ENCODE results near the gene TMTC1. TPM values are rescaled to one million over a fixed set of nuclear protein-coding genes. Genes with fewer than 3 reads are reported as not detected.

The TMTC1 gene
- total and polyA plus RNA-seq, 10 donors, result 3.4 to 210 (median 137) TPM

DNA sequence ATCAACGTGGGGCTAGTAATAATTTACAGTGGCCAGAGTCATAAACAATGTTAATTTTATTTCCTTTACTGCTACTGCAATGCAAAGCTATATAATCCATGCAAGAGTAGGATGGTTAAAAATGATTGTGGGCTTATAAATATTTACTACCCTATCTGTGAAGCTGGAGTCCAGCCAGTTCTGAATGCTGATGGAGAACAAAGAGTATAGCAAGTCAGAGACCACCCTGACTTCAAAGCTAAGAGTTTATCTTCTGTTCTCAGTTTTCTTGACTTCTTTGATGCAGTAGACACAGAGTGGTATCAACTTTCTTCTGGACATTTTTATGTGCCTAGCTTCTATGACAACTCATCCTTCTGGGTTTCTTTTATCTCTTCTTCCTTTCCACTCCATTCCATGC, 252.3 kb downstream of the TMTC1 start:
- H3K4me3 ChIP-seq, result no peak overlapping the region
- WGBS, 5 donors, result 58 to 70% (median 61%) methylated on average over 1 of the region's 1 CpG
- no peak overlapping the region for H3K27ac ChIP-seq
- intact Hi-C loops (cut with DNase I; ENCODE audit: low total_unique reads), result loop anchor here (10.0 kb wide), 1 partner anchor 1283 kb away; no protein-coding TSS in a partner anchor
- no peaks in the 10 kb centered on the region for H3K9me3 ChIP-seq
- peaks cover 0 to 8% (median 0%) of the 10 kb centered on the region in 7 donors for H3K27me3 ChIP-seq (replicated peaks in 1 of 7)
- peaks cover 0 to 15% (median 0%) of the 10 kb centered on the region in 6 donors for H3K4me1 ChIP-seq
- H3K36me3 ChIP-seq, result no peaks in the 10 kb centered on the region
- DNase-seq, result no peak
- TF ChIP-seq, protein P1, sequence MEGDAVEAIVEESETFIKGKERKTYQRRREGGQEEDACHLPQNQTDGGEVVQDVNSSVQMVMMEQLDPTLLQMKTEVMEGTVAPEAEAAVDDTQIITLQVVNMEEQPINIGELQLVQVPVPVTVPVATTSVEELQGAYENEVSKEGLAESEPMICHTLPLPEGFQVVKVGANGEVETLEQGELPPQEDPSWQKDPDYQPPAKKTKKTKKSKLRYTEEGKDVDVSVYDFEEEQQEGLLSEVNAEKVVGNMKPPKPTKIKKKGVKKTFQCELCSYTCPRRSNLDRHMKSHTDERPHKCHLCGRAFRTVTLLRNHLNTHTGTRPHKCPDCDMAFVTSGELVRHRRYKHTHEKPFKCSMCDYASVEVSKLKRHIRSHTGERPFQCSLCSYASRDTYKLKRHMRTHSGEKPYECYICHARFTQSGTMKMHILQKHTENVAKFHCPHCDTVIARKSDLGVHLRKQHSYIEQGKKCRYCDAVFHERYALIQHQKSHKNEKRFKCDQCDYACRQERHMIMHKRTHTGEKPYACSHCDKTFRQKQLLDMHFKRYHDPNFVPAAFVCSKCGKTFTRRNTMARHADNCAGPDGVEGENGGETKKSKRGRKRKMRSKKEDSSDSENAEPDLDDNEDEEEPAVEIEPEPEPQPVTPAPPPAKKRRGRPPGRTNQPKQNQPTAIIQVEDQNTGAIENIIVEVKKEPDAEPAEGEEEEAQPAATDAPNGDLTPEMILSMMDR (IDR thresholded peaks at IDR 0.05 in 8 of 11, conservative IDR thresholded peaks at IDR 0.05 in 3 of 11), result no peak
- TF ChIP-seq POLR2A (IDR thresholded peaks at IDR 0.05) (no peak), POLR2AphosphoS5 (IDR thresholded peaks at IDR 0.05) (no peak)

GRCh38 chr12:29530436-29530835, 253.3 kb downstream of the TMTC1 start:
- DNase-seq, result no peak
- peaks cover 0 to 15% (median 0%) of the 10 kb centered on the region in 6 donors for H3K4me1 ChIP-seq
- peaks cover 0 to 8% (median 0%) of the 10 kb centered on the region in 7 donors for H3K27me3 ChIP-seq (replicated peaks in 1 of 7)
- 70 to 94% (median 82%) methylated on average over 4 of the region's 4 CpGs for WGBS, 5 donors
- no peak overlapping the region for H3K4me3 ChIP-seq
- no peaks in the 10 kb centered on the region for H3K36me3 ChIP-seq
- peak overlapping the region in 3 of 8 donors; percentile 1 to 40 (median 16) for H3K27ac ChIP-seq
- intact Hi-C loops (cut with DNase I; ENCODE audit: low total_unique reads), result loop anchor here (10.0 kb wide), 1 partner anchor 1284 kb away; no protein-coding TSS in a partner anchor
- TF ChIP-seq, protein P1 (IDR thresholded peaks at IDR 0.05 in 8 of 11, conservative IDR thresholded peaks at IDR 0.05 in 3 of 11), result no peak
- peak in 1 of 3 donors; percentile 13 for TF ChIP-seq POLR2AphosphoS5 (IDR thresholded peaks at IDR 0.05)
- no peaks in the 10 kb centered on the region for H3K9me3 ChIP-seq

- no peaks in the 10 kb centered on the region for H3K36me3 ChIP-seq
- peaks cover 0 to 15% (median 0%) of the 10 kb centered on the region in 6 donors for H3K4me1 ChIP-seq
- no peak for DNase-seq
- 52 to 77% (median 69%) methylated on average over 4 of the region's 4 CpGs for WGBS, 5 donors
- no peak overlapping the region for H3K4me3 ChIP-seq
- peaks cover 0 to 8% (median 0%) of the 10 kb centered on the region in 7 donors for H3K27me3 ChIP-seq (replicated peaks in 1 of 7)
- peak overlapping the region in 2 of 8 donors; percentile 10 to 11 for H3K27ac ChIP-seq
- intact Hi-C loops (cut with DNase I; ENCODE audit: low total_unique reads), result loop anchor here (10.0 kb wide), 1 partner anchor 257 kb away; the partner anchor contains the start of gene TMTC1
- H3K9me3 ChIP-seq, result no peaks in the 10 kb centered on the region
- TF ChIP-seq POLR2A (IDR thresholded peaks at IDR 0.05) (no peak), POLR2AphosphoS5 (IDR thresholded peaks at IDR 0.05) (peak in 1 of 3 donors; percentile 27)
Observed at GRCh38 chr12:29528161-29528560, 255.6 kb downstream of the TMTC1 start.

GRCh38 chr12:29521951-29522350, 261.8 kb downstream of the TMTC1 start:
- Histone ChIP-seq H3K27ac (peak overlapping the region in 2 of 8 donors; percentile 33 to 34), H3K9me3 (no peaks in the 10 kb centered on the region), H3K36me3 (peaks cover 0 to 22% (median 2%) of the 10 kb centered on the region in 6 donors), H3K27me3 (replicated peaks in 1 of 7) (no peaks in the 10 kb centered on the region), H3K4me1 (peaks cover 0 to 9% (median 2%) of the 10 kb centered on the region in 6 donors), H3K4me3 (no peak overlapping the region)
- no peak for DNase-seq
- intact Hi-C loops (cut with DNase I; ENCODE audit: low total_unique reads), result loop anchor here (10.0 kb wide), 1 partner anchor 263 kb away; the partner anchor contains the start of gene TMTC1
- TF ChIP-seq POLR2AphosphoS5 (IDR thresholded peaks at IDR 0.05), result no peak
- TF ChIP-seq, protein P1 (IDR thresholded peaks at IDR 0.05 in 8 of 11, conservative IDR thresholded peaks at IDR 0.05 in 3 of 11), result no peak
- TF ChIP-seq POLR2A (IDR thresholded peaks at IDR 0.05), result no peak
- 79 to 93% (median 91%) methylated on average over 2 of the region's 2 CpGs for WGBS, 5 donors

Measured in spleen (tissue), 11 donors.